VCaP (cell line): Measurements from ENCODE around the gene BPIFB3.

ENCODE experiments used
- H3K27ac ChIP-seq: fragments of 450-650 bp; 2 replicates; pipeline ENCODE4 v1.5.1; 2017
- TF ChIP-seq, protein P1 (sequence below): fragments of 450-650 bp; conservative IDR thresholded peaks from 2 replicates; pipeline ENCODE4 v1.5.1; 2017; ENCODE audit warnings: mild to moderate bottlenecking, moderate library complexity

The BPIFB3 gene

DNA sequence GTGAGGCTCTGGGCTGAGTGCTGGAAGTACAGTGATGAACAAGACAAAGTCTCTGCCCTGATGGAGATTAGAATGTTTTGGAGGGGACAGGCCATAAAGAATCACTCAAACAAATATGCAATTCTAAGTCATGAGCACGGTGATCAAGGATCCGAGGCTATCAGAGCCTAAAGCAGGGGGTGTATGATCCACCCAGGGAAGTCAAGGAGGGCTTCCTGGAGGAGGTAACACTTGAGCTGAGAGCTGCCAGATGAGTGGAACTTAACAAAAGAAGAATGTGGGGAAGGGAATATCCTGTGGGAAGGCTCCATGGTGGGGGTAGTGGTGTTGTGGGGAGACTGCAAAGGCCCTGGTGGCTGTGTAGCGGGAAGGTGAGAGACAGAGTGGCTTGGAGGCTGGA lies 38.0 kb downstream of the BPIFB3 start:
- no peak overlapping the region for H3K27ac ChIP-seq
- TF ChIP-seq, protein P1, sequence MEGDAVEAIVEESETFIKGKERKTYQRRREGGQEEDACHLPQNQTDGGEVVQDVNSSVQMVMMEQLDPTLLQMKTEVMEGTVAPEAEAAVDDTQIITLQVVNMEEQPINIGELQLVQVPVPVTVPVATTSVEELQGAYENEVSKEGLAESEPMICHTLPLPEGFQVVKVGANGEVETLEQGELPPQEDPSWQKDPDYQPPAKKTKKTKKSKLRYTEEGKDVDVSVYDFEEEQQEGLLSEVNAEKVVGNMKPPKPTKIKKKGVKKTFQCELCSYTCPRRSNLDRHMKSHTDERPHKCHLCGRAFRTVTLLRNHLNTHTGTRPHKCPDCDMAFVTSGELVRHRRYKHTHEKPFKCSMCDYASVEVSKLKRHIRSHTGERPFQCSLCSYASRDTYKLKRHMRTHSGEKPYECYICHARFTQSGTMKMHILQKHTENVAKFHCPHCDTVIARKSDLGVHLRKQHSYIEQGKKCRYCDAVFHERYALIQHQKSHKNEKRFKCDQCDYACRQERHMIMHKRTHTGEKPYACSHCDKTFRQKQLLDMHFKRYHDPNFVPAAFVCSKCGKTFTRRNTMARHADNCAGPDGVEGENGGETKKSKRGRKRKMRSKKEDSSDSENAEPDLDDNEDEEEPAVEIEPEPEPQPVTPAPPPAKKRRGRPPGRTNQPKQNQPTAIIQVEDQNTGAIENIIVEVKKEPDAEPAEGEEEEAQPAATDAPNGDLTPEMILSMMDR, result no peak

DNA sequence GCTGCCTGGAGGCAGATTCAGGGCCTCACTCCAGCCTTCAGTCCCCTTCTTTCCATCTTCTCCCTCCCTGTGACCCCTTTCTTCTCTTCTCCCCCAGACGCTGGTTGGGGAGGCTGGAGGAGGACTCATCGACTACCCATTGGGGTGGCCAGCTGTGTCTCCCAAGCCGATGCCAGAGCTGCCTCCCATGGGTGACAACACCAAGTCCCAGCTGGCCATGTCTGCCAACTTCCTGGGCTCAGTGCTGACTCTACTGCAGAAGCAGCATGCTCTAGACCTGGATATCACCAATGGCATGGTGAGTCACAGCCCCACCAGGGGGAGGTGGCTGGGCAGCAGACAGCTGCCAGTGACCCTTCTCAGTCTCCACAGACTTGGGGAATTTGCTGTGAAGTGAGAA lies 38.7 kb downstream of the BPIFB3 start:
- TF ChIP-seq, protein P1, result no peak
- H3K27ac ChIP-seq, result no peak overlapping the region

DNA sequence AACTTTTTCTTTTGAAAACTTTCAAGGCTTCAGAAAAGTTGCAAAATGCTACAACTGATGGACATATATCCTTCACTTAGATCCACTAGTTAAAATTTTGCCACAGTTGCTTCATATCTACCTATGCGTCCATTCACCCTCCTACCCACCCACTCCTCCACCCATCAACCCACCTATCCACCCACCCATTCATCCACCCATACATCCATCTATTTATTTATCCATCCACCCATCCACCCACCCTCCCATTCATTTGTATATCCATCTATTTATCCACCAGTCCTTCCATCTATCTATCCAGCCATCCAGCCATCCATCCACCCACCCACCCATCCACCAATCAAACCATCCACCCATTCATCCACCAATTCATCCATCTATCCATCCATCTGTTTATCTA lies 39.4 kb downstream of the BPIFB3 start:
- TF ChIP-seq, protein P1, result no peak
- no peak overlapping the region for H3K27ac ChIP-seq

DNA sequence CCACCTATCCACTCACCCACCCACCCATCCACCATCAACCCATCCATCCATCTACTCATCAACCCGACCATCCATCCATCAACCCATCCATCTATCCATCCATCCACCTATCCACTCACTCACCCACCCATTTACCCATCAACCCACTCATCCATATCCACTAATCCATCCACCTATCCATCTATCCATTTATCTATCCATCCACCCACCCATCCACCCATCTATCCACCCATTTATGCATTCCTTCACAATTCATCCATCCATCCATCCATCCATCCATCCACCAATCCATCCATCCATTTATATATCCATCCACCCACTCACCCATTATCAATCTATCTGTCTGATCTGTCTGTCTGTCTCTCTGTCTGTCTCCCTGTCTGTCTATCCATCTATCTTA lies 39.9 kb downstream of the BPIFB3 start:
- TF ChIP-seq, protein P1, result no peak
- H3K27ac ChIP-seq, result no peak overlapping the region

DNA sequence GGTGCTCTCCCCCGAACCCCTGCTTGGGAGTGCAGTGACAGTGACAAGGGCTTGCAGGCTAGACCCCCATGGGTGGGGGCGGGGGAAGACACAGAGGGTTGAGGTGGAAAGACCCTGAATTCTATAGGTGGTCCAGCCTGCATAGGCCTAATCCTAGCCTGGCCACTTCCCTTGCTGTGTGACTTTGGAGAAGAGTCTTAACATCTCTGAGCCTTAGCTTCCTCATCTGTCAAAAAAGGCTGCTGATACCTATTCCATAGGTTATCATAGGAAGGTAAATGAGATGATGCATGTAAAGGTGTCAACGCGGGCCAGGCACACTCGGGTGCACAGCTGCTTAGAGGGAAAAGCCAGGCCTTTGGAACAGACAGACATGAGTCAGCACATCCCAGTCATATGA lies 41.5 kb downstream of the BPIFB3 start:
- peak overlapping the region; percentile 64; the same call in 1 of the 2 replicates for H3K27ac ChIP-seq
- TF ChIP-seq, protein P1, result no peak

DNA sequence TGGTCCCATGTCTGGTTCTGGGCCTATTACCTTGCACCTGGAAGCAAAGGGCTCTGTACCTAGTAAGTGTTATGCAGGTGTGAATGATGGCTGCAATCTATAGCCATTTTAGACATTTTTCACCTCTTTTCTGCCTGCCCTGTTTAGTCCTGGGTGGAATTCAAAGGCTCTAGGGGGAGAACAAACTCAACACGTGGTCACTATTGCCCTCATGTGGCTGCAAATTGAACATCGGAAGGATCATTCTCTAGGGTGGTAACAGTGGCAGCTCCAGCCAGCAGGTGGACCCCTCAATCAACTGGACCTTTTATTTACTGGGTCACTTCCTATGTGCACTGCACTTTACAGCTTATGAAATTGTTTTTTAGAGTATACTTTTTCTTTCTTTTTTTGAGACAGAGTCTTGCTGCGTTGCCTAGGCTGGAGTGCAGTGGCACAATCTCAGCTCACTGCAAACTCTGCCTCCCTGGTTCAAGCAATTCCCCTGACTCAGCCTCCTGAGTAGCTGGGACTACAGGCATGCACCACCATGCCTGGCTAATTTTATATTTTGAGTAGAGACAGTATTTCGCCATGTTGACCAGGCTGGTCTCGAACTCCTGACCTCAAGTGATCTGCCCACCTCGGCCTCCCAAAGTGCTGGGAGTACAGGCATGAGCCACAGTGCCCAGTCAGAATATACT lies 42.3 kb downstream of the BPIFB3 start:
- TF ChIP-seq, protein P1, result peak; percentile 98
- H3K27ac ChIP-seq, result peak overlapping the region; percentile 64; the same call in 1 of the 2 replicates

DNA sequence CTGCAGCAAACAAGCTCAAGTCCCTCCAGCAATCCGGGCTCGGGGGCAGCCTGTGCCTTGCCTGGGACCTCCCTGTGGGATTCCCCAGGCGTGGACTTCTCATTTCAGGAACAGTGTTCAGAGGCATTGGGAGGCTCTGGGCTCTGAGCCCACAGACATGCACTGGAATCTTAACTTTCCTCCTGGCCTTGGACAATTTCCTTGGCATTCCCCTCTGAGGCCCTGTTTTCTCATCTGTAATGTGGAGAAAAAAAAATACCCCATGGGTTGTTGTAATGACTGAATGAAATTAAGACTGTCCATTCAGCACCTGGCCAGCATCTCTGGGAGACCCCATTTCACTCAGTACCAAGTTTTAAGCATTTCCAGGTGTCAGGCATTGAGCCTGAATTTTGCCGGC lies 43.3 kb downstream of the BPIFB3 start:
- H3K27ac ChIP-seq, result peak overlapping the region; percentile 64; the same call in 1 of the 2 replicates
- TF ChIP-seq, protein P1, result no peak
